COLO668 (cell line): ENCODE results near the gene LMX1B.
"Not testable (repeated sequence)": the region's sequence is repeated elsewhere in the genome, so short reads cannot be mapped to it uniquely, and the experiment has no call there.

Experiments used
- DNase-seq: peaks from one replicate; lab custom pipeline; 2025; ENCODE audit not compliant: unreplicated experiment; lab: John Stamatoyannopoulos, UW

Gene LMX1B

GRCh38 chr9:126613651-126614050, at the start of gene LMX1B:
LMX1B (plus strand) TSS chr9:126613928; CDS start chr9:126614450, 522 bp downstream.
- DNase-seq, result peak; percentile 72

GRCh38 chr9:126564128-126564527, 49.6 kb upstream of the LMX1B start:
- DNase-seq, result no peak

GRCh38 chr9:126564716-126565115, 49.0 kb upstream of the LMX1B start:
- no peak for DNase-seq

- no peak for DNase-seq
Observed at GRCh38 chr9:126565336-126566128, 48.2 kb upstream of the LMX1B start.

- DNase-seq, result no peak
Observed at GRCh38 chr9:126569036-126569435, 44.7 kb upstream of the LMX1B start.

GRCh38 chr9:126578029-126578428, 35.7 kb upstream of the LMX1B start:
- no peak for DNase-seq

- not testable (repeated sequence) for DNase-seq
Observed at GRCh38 chr9:126580319-126580718, 33.4 kb upstream of the LMX1B start.

GRCh38 chr9:126581893-126582292, 31.8 kb upstream of the LMX1B start:
- DNase-seq, result no peak

GRCh38 chr9:126582427-126582826, 31.3 kb upstream of the LMX1B start:
- no peak for DNase-seq

- DNase-seq, result no peak
Observed at GRCh38 chr9:126583144-126583760, 30.5 kb upstream of the LMX1B start.

- DNase-seq, result no peak
Observed at GRCh38 chr9:126584611-126585010, 29.1 kb upstream of the LMX1B start.

GRCh38 chr9:126586236-126586635, 27.5 kb upstream of the LMX1B start:
- no peak for DNase-seq

- DNase-seq, result no peak
Observed at GRCh38 chr9:126587187-126588185, 26.2 kb upstream of the LMX1B start.

- no peak for DNase-seq
Observed at GRCh38 chr9:126588491-126589168, 25.1 kb upstream of the LMX1B start.

- no peak for DNase-seq
Observed at GRCh38 chr9:126589349-126589748, 24.4 kb upstream of the LMX1B start.

- no peak for DNase-seq
Observed at GRCh38 chr9:126591083-126591482, 22.6 kb upstream of the LMX1B start.

- no peak for DNase-seq
Observed at GRCh38 chr9:126591922-126592321, 21.8 kb upstream of the LMX1B start.

GRCh38 chr9:126592461-126592860, 21.3 kb upstream of the LMX1B start:
- DNase-seq, result no peak

GRCh38 chr9:126595982-126596381, 17.7 kb upstream of the LMX1B start:
- DNase-seq, result no peak

GRCh38 chr9:126599047-126599650, 14.6 kb upstream of the LMX1B start:
- no peak for DNase-seq
